GM12878 (cell line): ENCODE data around the gene COL16A1.

ENCODE experiments used
- NFXL1 ChIP-seq: fragments of 450-650 bp; IDR thresholded peaks from 2 replicates; pipeline ENCODE4 v1.6.1; 2017; ENCODE audit warnings: antibody characterized with exemption, mild to moderate bottlenecking, borderline replicate concordance
- POLR2AphosphoS5 ChIP-seq: IDR thresholded peaks from 2 replicates; pipeline ENCODE4 v1.6.1; 2011; ENCODE audit warnings: mild to moderate bottlenecking, low read length, inconsistent platforms

GRCh38 chr1:31628931-31629556, 74.8 kb downstream of the COL16A1 start:
- TF ChIP-seq NFXL1 = no peak
- TF ChIP-seq POLR2AphosphoS5 = no peak
